Gastrocnemius medialis (tissue), 4 donors: Measurements from ENCODE around the gene GLIPR1.

Experiments used
- CTCF ChIP-seq, 5 experiments: fragments of 450-650 bp in 3 of 5; fragments of 200-600 bp in 2 of 5; sonication (generic) in 2 of 5; IDR thresholded peaks in 4 of 5; conservative IDR thresholded peaks in 1 of 5; 1 replicate in 4 of 5; 2 replicates in 1 of 5; pipeline ENCODE4 v1.5.1; 2016 to 2019; ENCODE audit warnings: antibody characterized with exemption in 5 of 5, mild to moderate bottlenecking in 3 of 5, moderate library complexity in 3 of 5
- POLR2A ChIP-seq, 2 donors: fragments of 450-650 bp; IDR thresholded peaks; one replicate each; pipeline ENCODE4 v1.6.1; 2017; ENCODE audit warnings: antibody characterized with exemption in 2 of 2, mild to moderate bottlenecking in 2 of 2, moderate library complexity in 2 of 2

GRCh38 chr12:75438059-75438754, 42.3 kb upstream of the GLIPR1 start:
- TF ChIP-seq CTCF (IDR thresholded peaks at IDR 0.05 in 4 of 5, conservative IDR thresholded peaks at IDR 0.05 in 1 of 5) = no peak
- TF ChIP-seq POLR2A (IDR thresholded peaks at IDR 0.05) = no peak
